ENCODE measurements around the gene GRIA1.

GRIA1 gene

GRCh38 chr5:153742060-153742459 is 251.6 kb downstream of the GRIA1 start:
- no peak for TF ChIP-seq USF1 (IDR thresholded peaks at IDR 0.05)
- TF ChIP-seq NFIC (IDR thresholded peaks at IDR 0.05), result no peak

GRCh38 chr5:153744751-153745150 is 254.3 kb downstream of the GRIA1 start:
- TF ChIP-seq CEBPB (IDR thresholded peaks at IDR 0.05) (no peak), TAF1 (IDR thresholded peaks at IDR 0.05; ENCODE audit: low read depth) (no peak), NFIC (IDR thresholded peaks at IDR 0.05) (no peak), MAX (IDR thresholded peaks at IDR 0.05) (no peak), RAD21 (IDR thresholded peaks at IDR 0.05; ENCODE audit: low read depth) (no peak), EGR1 (IDR thresholded peaks at IDR 0.05) (no peak), REST (IDR thresholded peaks at IDR 0.05; ENCODE audit: low read depth) (no peak), YY1 (IDR thresholded peaks at IDR 0.05; ENCODE audit: low read depth) (no peak), ZBTB7A (IDR thresholded peaks at IDR 0.05; ENCODE audit: low read depth) (no peak), TCF12 (IDR thresholded peaks at IDR 0.05; ENCODE audit: low read depth) (no peak), FOXM1 (IDR thresholded peaks at IDR 0.05; ENCODE audit: borderline replicate concordance, low read depth) (no peak), CREB1 (IDR thresholded peaks at IDR 0.05; ENCODE audit: low read depth) (no peak), USF1 (IDR thresholded peaks at IDR 0.05) (no peak), TEAD4 (IDR thresholded peaks at IDR 0.05) (no peak), EP300 (IDR thresholded peaks at IDR 0.05; ENCODE audit: borderline replicate concordance) (no peak)

- TF ChIP-seq CEBPB (IDR thresholded peaks at IDR 0.05) (no peak), EGR1 (IDR thresholded peaks at IDR 0.05) (no peak), TCF12 (IDR thresholded peaks at IDR 0.05; ENCODE audit: low read depth) (no peak), TEAD4 (IDR thresholded peaks at IDR 0.05) (no peak), REST (IDR thresholded peaks at IDR 0.05; ENCODE audit: low read depth) (no peak), ZBTB7A (IDR thresholded peaks at IDR 0.05; ENCODE audit: low read depth) (no peak), RAD21 (IDR thresholded peaks at IDR 0.05; ENCODE audit: low read depth) (no peak), NFIC (IDR thresholded peaks at IDR 0.05) (no peak), CREB1 (IDR thresholded peaks at IDR 0.05; ENCODE audit: low read depth) (no peak), FOXM1 (IDR thresholded peaks at IDR 0.05; ENCODE audit: borderline replicate concordance, low read depth) (no peak), MAX (IDR thresholded peaks at IDR 0.05) (no peak), TAF1 (IDR thresholded peaks at IDR 0.05; ENCODE audit: low read depth) (no peak), EP300 (IDR thresholded peaks at IDR 0.05; ENCODE audit: borderline replicate concordance) (no peak), USF1 (IDR thresholded peaks at IDR 0.05) (no peak)
Observed at GRCh38 chr5:153745778-153746395, 255.4 kb downstream of the GRIA1 start.

- no peak for TF ChIP-seq TAF1 (IDR thresholded peaks at IDR 0.05; ENCODE audit: low read depth)
- TF ChIP-seq FOXM1 (IDR thresholded peaks at IDR 0.05; ENCODE audit: borderline replicate concordance, low read depth), result no peak
- no peak for TF ChIP-seq CREB1 (IDR thresholded peaks at IDR 0.05; ENCODE audit: low read depth)
- no peak for TF ChIP-seq ZBTB7A (IDR thresholded peaks at IDR 0.05; ENCODE audit: low read depth)
- no peak for TF ChIP-seq NFIC (IDR thresholded peaks at IDR 0.05)
- TF ChIP-seq MAX (IDR thresholded peaks at IDR 0.05), result no peak
Observed at GRCh38 chr5:153746440-153746839, 256.0 kb downstream of the GRIA1 start.

- no peak for TF ChIP-seq MAX (IDR thresholded peaks at IDR 0.05)
- no peak for TF ChIP-seq EP300 (IDR thresholded peaks at IDR 0.05; ENCODE audit: borderline replicate concordance)
Observed at GRCh38 chr5:153748823-153749222, 258.4 kb downstream of the GRIA1 start.

- TF ChIP-seq TAF1 (IDR thresholded peaks at IDR 0.05; ENCODE audit: low read depth), result no peak
- TF ChIP-seq TEAD4 (IDR thresholded peaks at IDR 0.05), result no peak
- no peak for TF ChIP-seq REST (IDR thresholded peaks at IDR 0.05; ENCODE audit: low read depth)
- TF ChIP-seq RAD21 (IDR thresholded peaks at IDR 0.05; ENCODE audit: low read depth), result no peak
- TF ChIP-seq YY1 (IDR thresholded peaks at IDR 0.05; ENCODE audit: low read depth), result no peak
- no peak for TF ChIP-seq NFIC (IDR thresholded peaks at IDR 0.05)
- no peak for TF ChIP-seq USF1 (IDR thresholded peaks at IDR 0.05)
- TF ChIP-seq FOXM1 (IDR thresholded peaks at IDR 0.05; ENCODE audit: borderline replicate concordance, low read depth), result no peak
- no peak for TF ChIP-seq EP300 (IDR thresholded peaks at IDR 0.05; ENCODE audit: borderline replicate concordance)
- no peak for TF ChIP-seq CEBPB (IDR thresholded peaks at IDR 0.05)
- no peak for TF ChIP-seq EGR1 (IDR thresholded peaks at IDR 0.05)
- no peak for TF ChIP-seq ZBTB7A (IDR thresholded peaks at IDR 0.05; ENCODE audit: low read depth)
- no peak for TF ChIP-seq MAX (IDR thresholded peaks at IDR 0.05)
- no peak for TF ChIP-seq CREB1 (IDR thresholded peaks at IDR 0.05; ENCODE audit: low read depth)
- TF ChIP-seq TCF12 (IDR thresholded peaks at IDR 0.05; ENCODE audit: low read depth), result no peak
Observed at GRCh38 chr5:153749960-153750359, 259.5 kb downstream of the GRIA1 start.
